GM21825 (cell line): ENCODE results near the gene RND2.
"Not testable (repeated sequence)": the region's sequence is repeated elsewhere in the genome, so short reads cannot be mapped to it uniquely, and the experiment has no call there.

Experiments
- ATAC-seq: cut with Tn5 transposase; IDR thresholded peaks from one replicate; pipeline ENCODE4 v1.9.1; 2021; ENCODE audit warnings: mild to moderate bottlenecking, moderate library complexity; ENCODE audit not compliant: unreplicated experiment

RND2 gene

DNA sequence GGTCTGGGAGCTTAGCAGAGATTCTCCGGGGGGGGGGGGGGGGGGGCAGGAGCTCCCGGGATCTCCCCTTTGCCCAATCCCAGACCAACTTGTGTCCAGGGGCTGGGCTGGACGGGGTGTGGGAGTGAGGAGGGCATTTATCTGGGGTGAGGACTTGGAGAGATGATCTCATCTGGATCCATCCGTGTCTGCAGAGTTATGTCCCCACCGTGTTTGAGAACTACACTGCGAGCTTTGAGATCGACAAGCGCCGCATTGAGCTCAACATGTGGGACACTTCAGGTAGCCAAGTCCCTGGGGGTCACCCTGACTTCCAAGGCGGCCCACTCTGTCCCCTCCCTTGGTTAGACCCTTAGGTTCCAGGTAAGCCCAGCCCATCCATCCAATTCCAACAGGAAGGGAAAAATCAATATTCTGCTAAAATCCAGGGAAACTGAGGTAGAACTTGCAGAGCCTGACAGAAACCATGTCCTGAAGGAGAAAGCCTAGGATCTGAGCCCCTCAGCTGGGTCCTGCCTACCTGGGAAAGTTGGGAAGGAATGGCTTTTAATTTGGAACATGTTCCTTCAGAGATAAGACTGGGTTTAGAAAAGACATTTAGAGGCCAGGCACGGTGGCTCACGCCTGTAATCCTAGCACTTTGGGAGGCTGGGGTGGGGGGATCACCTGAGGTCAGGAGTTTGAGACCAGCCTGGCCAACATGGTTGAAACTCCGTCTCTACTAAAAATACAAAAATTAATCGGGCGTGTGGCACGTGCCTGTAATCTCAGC, 921 bp downstream of the RND2 start:
- no peak for ATAC-seq

DNA sequence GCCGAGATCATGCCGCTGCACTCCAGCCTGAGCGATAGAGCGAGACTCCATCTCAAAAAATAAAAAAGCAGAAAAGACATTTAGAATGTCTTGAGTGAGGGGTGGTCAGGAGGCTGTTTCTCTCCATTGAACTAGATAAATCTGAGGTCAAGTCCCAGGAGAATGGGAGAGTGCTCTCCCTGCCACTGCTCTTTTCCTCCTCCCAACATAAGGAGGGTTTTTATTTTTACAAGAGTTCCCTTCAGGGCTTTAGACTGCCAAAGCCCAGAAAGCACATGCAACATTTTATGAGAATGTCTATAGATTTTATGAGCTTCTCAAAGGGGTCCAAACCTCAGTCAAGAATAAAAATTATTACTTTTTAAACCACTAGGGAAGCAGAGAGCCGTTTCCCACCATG, 1.6 kb downstream of the RND2 start:
- ATAC-seq, result no peak

DNA sequence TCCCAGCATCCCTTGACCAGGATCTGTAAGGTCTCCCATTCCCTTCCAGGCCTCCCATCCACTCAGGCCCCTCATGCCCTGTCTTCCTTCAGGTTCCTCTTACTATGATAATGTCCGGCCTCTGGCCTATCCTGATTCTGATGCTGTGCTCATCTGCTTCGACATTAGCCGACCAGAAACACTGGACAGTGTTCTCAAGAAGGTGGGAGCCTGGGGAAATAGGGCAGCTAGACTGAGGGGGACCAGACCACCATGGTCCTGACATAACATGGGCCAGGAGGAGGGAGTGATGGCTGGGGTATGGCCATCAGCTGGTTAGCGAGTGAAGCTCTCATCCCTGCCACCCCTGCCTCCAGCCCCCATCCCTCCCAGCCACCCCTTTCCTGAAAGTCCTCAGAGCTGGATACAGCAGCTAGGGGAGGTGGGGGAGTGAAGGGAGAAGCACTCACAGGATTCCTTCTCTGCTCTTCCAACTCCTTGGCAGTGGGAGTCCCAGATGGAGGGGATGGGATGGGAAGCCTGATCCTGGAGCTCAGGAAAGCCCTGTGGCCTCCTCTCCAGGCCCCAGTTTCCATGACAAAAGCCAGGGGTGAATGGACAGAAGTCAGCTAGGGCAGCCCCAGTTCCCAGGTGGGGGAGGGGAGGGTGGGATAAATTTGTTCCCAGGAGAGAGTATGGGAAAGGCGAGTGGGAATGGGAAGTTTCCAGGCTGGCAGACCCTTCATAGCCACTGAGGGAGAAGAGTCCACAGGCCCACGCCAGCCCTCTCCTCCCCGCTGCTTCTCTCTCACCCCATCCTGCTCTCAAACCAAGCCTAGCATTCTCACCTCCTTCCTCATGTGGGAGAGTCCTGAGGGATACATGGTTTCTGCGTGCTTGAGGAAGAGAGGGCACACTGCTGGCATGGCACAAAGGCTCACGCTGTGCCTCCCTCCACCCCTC, 2.3 kb downstream of the RND2 start:
- no peak for ATAC-seq

DNA sequence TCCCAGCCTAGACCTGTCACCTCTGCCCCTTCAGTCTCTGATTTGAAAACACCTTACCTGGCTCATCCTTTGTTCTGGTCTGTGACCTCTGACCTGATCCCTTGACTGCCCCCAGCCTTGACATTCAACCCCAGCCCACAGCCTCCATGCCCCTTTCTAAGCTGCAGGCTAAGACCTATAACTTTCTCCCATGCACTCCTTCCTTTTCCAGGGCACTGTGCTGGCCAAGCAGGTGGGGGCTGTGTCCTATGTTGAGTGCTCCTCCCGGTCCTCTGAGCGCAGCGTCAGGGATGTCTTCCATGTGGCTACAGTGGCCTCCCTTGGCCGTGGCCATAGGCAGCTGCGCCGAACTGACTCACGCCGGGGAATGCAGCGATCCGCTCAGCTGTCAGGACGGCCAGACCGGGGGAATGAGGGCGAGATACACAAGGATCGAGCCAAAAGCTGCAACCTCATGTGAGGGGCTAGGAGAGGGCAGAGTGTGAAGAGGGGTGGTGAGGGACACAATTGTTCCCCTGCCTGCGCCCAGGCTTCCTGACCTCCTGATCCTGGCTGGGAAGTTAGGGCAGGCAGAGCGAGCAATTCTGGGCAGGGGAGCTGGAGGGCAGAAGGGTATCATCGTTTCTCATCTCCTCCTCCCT, 3.3 kb downstream of the RND2 start:
- no peak for ATAC-seq

DNA sequence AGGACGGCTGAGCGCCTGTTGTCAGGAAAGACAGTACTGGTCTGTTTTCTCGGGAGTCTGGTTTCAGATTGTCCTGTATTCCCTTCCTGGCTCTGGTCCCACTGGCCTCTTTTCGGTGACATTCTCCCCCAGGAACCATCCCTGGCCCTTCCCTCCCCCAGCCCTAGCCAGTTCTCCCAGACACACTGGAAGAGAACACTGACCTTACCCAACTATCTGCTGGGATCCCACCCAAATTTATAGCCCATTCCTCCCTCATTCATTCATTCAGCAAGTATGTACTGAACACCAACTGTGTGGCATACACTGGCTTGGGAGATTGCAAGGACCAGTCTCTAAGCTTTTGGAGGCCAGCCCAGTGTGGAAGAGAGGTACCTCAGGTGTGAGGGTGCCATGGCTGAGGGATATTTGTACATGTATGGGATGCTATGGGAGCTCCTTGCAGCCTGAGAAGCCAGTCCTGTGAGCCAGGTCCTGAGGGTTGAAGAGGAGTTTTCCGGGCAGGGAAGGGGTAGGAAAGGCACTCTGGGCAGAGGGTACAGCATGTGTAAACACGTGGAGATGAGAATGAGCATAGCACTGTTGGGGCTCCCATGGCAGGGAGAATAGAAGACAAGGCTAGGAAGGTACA, 5.2 kb downstream of the RND2 start:
- ATAC-seq, result no peak

DNA sequence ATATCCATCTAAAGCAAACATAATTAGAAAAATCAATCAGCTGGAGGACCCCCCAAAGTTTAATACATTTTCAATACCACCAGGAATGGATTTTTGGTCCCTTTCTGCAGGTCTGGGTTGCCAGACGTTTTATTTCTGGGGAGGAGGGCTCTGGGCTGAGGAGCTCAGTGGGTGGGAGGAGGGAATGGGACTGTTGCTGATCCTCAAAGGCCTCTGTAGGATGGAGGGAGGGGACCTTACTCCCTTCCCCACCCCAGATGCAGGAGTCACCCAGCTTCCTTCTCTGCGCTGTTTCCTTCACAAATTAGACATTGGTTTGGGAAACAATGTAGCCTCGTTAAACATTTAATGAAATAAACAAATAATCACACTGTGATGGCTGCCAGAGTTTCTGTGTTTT, 6.6 kb downstream of the RND2 start:
- ATAC-seq, result no peak

DNA sequence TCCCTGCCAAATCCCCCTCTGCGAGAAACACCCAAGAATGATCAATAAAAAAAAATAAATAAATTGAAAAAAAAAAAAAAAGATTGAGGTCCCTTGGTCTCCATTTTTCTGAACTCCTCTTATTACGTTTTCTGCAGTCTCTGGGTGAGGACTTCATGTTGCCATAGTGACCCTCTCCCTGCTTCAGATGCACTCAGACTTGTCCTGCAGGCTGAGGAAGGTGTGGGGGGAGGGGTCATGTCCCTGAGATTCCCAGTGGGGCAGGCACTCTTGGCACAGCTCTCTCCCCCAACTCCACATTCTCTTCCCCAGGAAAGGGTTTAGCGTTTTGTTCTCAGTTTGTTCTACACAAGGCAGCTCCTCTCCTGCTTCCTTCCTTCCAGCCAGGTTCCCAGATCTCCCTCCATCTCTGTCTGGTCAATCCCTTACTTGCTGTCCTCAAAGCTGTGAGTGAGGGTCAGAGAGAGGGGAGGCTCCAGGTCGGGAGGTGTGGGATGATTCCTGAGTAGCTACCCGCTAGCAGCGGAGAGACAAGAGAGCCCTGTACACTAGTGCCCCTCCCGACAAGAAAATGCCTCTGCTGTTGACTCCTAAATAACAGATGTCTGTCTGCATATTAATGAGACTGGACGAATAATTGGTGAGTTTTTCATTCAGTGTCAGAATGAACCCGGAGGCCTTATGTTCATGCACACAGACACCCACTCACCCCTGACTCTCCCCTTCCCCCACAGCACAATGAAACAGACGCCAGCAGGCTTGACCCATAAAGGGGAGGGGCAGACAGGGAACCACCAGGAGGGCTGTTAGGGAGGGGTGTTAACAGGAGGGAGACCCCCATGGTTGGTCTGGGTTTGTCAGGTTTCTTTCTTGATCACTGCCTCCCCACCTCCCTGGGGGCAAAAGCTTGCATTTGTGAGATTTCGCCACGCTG, 9.2 kb downstream of the RND2 start:
- no peak for ATAC-seq

DNA sequence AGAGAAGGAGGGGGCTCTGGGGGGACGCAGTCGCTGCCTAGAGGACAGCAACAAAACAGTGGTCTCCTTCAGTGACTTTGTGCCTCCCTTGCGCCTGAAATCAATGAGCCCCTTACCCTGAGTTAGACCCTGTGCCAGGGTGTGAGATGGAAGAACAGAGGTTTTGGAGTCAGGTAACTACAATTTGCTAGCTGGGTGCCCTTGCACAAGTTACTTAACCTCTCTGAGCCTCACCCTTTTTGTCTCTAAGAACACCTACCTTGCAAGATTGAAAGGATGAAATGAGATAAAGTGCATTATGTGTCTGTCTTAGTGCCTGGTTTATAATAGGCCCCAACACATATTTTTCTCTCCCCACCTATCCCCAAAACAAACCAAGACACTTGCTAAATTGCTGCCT, 9.9 kb downstream of the RND2 start:
- ATAC-seq, result no peak

DNA sequence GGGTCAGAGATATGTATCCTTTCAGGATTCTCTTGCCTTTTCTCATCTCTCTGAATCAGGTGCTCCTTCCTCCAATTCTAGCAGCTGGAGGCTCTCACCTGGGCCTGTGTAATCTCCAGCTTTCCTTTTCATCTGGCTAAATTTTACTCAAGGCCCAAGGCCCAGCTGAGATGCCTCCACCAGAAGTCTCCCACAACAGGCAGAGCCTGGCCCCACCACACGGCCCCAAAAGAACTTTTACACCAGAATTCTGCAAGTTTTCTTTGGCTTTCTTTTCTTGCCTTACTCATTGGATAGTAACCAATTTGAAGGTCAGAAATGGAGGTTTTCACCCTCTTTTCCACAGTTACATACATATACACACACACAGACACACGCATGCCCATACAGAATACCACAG, 14.6 kb downstream of the RND2 start:
- no peak for ATAC-seq

DNA sequence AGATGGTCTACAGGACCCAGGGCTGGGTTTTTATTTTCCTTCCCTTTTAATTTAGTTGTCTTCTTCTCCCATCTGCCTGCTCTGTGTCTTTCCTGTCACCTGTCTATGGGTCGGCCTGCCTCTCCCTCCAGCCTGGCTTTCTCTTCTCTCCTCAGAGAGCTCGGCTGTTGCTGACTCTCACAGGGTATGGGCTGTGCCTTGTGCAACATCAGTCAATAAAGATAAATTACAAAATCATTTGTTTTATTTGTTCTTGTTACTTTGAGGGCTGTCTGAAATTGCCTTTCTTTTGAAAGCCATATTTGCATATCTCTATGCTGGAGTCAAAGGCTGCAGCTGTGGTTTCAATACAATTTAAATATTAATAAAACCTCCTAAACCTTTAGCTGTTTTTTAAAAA, 15.6 kb downstream of the RND2 start:
- no peak for ATAC-seq

DNA sequence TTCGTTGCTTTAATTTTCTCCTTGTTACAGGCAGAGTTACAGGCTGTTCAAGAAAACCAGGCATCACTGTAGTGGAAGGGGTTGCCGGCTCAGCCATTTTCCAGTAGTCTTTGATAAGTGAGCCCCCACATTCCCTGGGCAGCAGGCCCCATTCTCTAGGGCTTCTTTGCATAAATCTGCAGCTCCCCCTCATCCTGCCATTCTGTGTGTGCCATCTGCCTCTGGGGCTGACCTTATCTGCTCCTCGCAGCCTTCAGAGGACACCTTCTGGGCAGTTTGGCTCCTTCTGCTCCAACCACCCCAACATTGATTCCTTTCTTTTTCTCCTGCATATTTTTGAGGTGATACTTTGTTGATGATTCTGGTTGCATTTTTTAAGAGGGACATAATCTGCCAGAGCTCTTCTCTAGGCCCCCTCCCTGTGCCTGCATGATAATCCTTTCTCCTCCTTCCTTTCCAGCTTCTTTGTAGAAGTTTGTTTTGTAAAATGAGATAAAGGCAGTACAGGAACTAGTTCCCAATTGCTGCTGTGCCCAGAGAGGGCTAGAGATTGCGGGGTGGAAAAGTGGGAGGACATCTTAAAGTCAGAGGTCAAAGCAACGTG, 17.1 kb downstream of the RND2 start:
- no peak for ATAC-seq

DNA sequence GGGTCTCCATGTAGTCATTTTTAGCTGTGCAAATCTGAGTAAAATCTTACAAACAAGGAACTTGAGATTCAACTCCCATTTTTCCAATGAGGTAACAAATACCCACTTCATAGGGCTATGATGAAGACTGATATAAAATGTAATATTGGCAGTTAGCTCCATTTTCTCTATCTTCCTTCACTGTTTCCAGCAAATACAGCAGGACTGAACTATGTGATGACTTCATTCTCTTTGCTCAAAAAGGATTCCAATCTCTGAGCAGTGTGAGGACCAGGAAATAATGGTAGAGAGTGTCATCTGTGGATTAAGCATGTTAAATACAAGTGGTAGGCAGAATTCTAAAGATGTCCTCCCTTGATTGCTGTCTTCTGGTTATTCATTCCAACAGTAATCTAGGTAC, 18.3 kb downstream of the RND2 start:
- no peak for ATAC-seq

DNA sequence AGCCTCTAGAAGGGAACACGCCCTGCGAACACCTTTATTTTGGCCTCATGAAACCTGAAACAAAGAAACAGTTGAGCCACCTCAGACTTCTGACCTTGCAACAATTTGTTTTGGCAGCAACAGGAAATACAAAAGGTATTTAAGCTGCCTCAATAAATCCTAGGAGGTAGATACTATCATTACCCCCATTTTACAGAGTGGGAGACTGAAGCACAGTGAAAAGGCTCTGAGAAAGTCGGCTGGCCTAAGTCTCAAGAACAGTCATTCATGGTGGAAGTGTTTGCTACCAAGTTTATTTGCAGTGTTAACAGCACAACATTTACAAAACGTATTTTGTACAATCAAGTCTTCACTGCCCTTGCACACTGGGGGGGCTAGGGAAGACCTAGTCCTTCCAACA, 19.0 kb downstream of the RND2 start:
- no peak for ATAC-seq

DNA sequence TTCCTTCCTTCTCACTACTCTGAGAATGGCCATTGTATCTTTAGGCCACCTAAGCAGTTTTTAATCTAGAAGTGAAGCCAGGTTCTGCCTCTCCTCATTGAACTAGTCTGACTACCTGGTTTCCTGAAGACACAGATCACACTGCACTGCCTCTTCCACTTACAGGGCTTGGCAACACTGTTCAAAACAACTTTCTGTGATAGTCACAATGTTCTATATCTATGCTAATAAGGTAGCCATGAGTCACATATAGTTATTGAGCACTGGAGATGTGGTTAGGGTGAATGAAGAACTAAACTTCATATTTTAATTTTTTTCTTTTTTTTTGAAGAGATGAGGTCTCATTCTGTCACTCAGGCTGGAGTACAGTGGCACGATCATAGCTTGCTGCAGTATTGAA, 26.9 kb downstream of the RND2 start:
- ATAC-seq, result no peak

DNA sequence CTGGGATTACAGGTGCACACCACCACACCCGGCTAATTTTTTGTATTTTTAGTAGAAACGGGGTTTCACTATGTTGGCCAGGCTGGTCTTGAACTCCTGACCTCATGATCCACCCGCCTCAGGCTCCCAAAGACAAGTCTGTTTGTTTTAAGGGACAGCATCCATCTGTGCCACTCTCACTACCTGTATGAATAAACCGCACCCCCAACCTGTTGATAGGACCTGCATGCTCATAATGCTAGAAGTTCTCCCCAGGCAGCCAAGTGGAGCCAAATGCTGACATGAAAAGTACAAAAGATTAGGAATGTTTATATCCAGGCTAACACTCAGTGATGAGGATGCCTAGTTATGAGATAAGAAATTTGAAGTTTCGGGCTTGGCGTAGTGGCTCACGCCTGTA, 28.0 kb downstream of the RND2 start:
- ATAC-seq, result not testable (repeated sequence)

DNA sequence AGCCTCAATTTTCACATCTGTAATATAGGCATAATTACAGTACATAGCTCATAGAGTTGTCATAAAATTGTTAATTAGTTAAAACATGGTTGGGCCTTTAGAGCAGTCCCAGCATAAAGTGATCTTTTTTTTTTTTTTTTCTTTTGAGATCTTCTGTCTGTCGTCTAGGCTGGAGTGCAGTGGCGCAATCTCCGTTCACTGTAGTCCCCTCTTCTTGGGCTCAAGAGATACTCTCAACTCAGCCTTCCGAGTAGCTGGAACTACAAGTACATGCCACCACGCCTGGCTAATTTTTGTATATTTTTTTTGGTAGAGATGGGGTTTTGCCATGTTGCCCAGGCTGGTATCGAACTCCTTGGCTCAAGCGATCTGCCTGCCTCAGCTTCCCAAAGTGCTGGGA, 31.0 kb downstream of the RND2 start:
- no peak for ATAC-seq

DNA sequence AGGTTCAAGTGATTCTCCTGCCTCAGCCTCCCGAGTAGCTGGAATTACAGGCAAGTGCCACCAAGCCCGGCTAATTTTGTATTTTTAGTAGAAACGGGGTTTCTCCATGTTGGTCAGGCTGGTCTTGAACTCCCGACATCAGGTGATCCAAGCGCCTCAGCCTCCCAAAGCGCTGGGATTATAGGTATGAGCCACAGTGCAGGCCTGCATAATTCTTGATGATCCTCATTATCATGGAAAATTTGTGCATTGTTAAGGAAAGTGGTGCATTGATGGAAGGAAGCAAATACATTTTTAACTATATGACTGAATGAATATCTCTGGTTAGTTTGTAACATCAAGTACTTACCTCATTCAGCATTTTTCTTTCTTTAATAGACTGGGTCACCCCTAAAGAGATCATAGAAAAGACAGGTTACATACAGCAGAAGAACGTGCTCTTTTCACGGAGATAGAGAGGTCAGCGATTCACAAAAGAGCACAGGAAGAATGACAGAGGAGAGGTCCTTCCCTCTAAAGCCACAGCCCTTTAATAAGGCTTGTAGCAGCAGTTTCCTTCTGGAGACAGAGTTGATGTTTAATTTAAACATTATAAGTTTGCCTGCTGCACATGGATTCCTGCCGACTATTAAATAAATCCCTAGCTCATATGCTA, 38.1 kb downstream of the RND2 start:
- no peak for ATAC-seq

DNA sequence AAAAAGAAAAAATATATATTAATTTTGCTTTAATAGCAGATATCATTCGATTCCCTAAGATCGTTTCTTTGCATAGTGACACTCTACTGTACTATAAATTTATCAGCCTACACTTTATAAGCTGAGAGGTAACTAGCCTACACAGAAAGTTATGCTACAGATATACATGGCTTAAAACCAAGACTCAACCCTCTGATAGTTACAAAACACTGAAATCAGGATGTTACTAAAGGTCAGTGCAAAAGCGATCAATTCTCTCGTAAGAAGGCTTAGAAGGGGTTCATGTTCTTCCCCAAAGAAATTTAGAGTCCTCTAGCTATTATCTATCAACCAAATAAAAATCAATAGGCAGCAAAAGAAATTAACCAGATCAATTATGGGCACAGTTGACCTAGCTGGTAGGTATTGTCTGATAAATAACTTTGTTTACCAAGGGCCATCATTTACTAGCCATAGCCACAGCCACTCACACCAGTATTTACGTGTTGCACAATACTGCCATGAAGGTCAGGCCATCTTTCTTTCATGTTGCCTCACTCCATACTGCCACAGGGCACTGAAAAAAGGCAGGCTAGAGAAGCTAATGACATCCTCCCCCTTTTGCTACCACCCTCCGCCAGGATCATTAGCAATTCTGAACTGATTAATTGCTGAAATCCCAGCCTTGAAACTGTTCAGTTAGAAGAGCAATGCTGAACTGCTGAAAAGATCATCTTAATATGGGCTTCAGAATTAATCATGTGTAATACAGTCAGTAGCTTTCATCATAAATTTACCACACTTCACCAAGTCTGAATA, 43.7 kb downstream of the RND2 start:
- no peak for ATAC-seq
